HCT116 (cell line): Measurements from ENCODE around the gene BTBD16.

ENCODE experiments used
- CEBPB ChIP-seq: IDR thresholded peaks from 2 replicates; pipeline ENCODE4 v1.6.1; 2012; ENCODE audit warnings: low read depth
- EZH2 ChIP-seq: fragments of 200-600 bp; sonication (generic); IDR thresholded peaks from 2 replicates; pipeline ENCODE4 v1.6.1; 2017; ENCODE audit warnings: antibody characterized with exemption, mixed run types
- EZH2phosphoT487 ChIP-seq: fragments of 200-600 bp; IDR thresholded peaks from 2 replicates; pipeline ENCODE4 v1.6.1; 2018; ENCODE audit warnings: antibody characterized with exemption, borderline replicate concordance
- JUND ChIP-seq: IDR thresholded peaks from 2 replicates; pipeline ENCODE4 v1.6.1; 2012
- POLR2A ChIP-seq: IDR thresholded peaks from 2 replicates; pipeline ENCODE4 v1.7.0; 2011; ENCODE audit warnings: borderline replicate concordance; ENCODE audit not compliant: insufficient read depth, insufficient read length; ENCODE audit errors: extremely low read depth
- POLR2AphosphoS5 ChIP-seq: IDR thresholded peaks from 2 replicates; pipeline ENCODE4 v1.6.1; 2011; ENCODE audit warnings: mild to moderate bottlenecking, low read depth, low read length, moderate library complexity
- RAD21 ChIP-seq: IDR thresholded peaks from 2 replicates; pipeline ENCODE4 v1.6.1; 2012; ENCODE audit warnings: low read depth, mild to moderate bottlenecking
- SP1 ChIP-seq: IDR thresholded peaks from 2 replicates; pipeline ENCODE4 v1.6.1; 2012; ENCODE audit warnings: low read depth
- YY1 ChIP-seq: IDR thresholded peaks from 2 replicates; pipeline ENCODE4 v1.6.1; 2011; ENCODE audit warnings: low read length, low read depth, moderate library complexity, mild to moderate bottlenecking; ENCODE audit not compliant: insufficient replicate concordance; ENCODE audit errors: extremely low read depth
- TF ChIP-seq, protein P1 (sequence below), 3 experiments: fragments of 200-600 bp in 1 of 3; sonication (generic) in 1 of 3; IDR thresholded peaks in 2 of 3; conservative IDR thresholded peaks in 1 of 3; 2 replicates each; pipeline ENCODE4 v1.5.1; 2012 to 2017; ENCODE audit warnings: low read depth in 2 of 3, low read length in 2 of 3, antibody characterized with exemption in 1 of 3, borderline replicate concordance in 1 of 3, control low read depth in 1 of 3, mild to moderate bottlenecking in 1 of 3, mixed read lengths in 1 of 3, mixed run types in 1 of 3, moderate library complexity in 1 of 3; ENCODE audit not compliant: insufficient read depth in 1 of 3
- TF ChIP-seq, protein P2 (sequence below): IDR thresholded peaks from 2 replicates; pipeline ENCODE4 v1.6.1; 2012

DNA sequence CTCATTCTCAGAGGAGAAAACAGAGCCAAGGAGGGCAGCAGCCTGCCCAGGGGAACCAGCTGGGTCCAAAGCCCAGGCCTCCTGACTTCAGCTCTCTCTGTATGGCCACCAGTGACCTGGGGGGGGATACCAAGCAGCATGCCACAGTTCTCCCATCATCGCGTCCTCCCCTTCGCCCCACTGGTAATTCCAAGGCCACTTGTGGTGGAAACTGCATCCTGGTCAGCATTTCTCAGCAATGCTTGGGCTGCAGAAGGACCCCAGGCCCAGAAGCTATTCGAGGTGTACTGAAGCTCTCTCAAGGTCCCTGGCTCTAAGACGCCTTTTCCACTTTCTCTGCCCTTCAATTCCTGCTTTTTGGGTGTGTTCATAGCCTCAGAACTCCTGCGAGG lies 27.1 kb downstream of the BTBD16 start:
- no peak for TF ChIP-seq POLR2A
- TF ChIP-seq, protein P1, sequence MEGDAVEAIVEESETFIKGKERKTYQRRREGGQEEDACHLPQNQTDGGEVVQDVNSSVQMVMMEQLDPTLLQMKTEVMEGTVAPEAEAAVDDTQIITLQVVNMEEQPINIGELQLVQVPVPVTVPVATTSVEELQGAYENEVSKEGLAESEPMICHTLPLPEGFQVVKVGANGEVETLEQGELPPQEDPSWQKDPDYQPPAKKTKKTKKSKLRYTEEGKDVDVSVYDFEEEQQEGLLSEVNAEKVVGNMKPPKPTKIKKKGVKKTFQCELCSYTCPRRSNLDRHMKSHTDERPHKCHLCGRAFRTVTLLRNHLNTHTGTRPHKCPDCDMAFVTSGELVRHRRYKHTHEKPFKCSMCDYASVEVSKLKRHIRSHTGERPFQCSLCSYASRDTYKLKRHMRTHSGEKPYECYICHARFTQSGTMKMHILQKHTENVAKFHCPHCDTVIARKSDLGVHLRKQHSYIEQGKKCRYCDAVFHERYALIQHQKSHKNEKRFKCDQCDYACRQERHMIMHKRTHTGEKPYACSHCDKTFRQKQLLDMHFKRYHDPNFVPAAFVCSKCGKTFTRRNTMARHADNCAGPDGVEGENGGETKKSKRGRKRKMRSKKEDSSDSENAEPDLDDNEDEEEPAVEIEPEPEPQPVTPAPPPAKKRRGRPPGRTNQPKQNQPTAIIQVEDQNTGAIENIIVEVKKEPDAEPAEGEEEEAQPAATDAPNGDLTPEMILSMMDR (IDR thresholded peaks at IDR 0.05 in 2 of 3, conservative IDR thresholded peaks at IDR 0.05 in 1 of 3; ENCODE audit: borderline replicate concordance in 1 of 3, insufficient read depth in 1 of 3, low read depth in 2 of 3, low read length in 2 of 3): no peak
- no peak for TF ChIP-seq JUND
- no peak for TF ChIP-seq EZH2phosphoT487
- no peak for TF ChIP-seq POLR2AphosphoS5
- TF ChIP-seq RAD21: no peak
- TF ChIP-seq CEBPB: no peak
- no peak for TF ChIP-seq EZH2
- TF ChIP-seq, protein P2, sequence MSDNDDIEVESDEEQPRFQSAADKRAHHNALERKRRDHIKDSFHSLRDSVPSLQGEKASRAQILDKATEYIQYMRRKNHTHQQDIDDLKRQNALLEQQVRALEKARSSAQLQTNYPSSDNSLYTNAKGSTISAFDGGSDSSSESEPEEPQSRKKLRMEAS: no peak
- TF ChIP-seq SP1: no peak
- TF ChIP-seq YY1: no peak
